Caco-2 (cell line): Measurements from ENCODE around the gene DYNC1LI1. TPM values are rescaled to one million over a fixed set of nuclear protein-coding genes. Genes with fewer than 3 reads are reported as not detected.
A peak's percentile ranks its signal among the peaks of the same experiment; 100 is the strongest.

Source experiments
- BruUV-seq: library from RNA; stranded (reverse); fragments of 400-500 nt; replicated peaks from 2 replicates; lab custom pipeline; 2021; lab: Mats Ljungman, UMichigan
- CTCF ChIA-PET: fragments of 300-600 bp; sonication (Branson Sonifier 250); formaldehyde crosslinking; loops from one replicate; lab custom pipeline; 2022; ENCODE audit warnings: antibody characterized with exemption; lab: Charles Lee
- POLR2A ChIA-PET: fragments of 300-600 bp; sonication (Branson Sonifier 250); formaldehyde crosslinking; loops from one replicate; lab custom pipeline; 2022; ENCODE audit warnings: antibody characterized with exemption; lab: Charles Lee
- DNase-seq, 2 experiments: peaks; one replicate each; pipeline versions ENCODE4 v3.0.0 to v3.0.0-alpha.2; 2020 to 2022
- H3K27me3 ChIP-seq: replicated peaks from 2 replicates; pipeline ENCODE4 v1.6.0; 2011; ENCODE audit warnings: low read length; ENCODE audit not compliant: control insufficient read depth, insufficient read depth
- H3K36me3 ChIP-seq: 2 replicates; pipeline ENCODE4 v1.5.1; 2011; ENCODE audit warnings: low read length; ENCODE audit not compliant: control insufficient read depth, insufficient read depth
- H3K4me1 ChIP-seq: fragments of 250-450 bp; sonication (Bioruptor Pico); 2 replicates; pipeline ENCODE4 v1.5.1; 2020; ENCODE audit warnings: mild to moderate bottlenecking
- H3K4me3 ChIP-seq: 2 replicates; pipeline ENCODE4 v1.5.1; 2011; ENCODE audit warnings: low read depth, mild to moderate bottlenecking, control low read depth, low read length
- H3K9me3 ChIP-seq: fragments of 250-450 bp; sonication (Bioruptor Pico); 2 replicates; pipeline ENCODE4 v1.5.1; 2020; ENCODE audit warnings: mild to moderate bottlenecking, moderate library complexity
- H3K27ac Mint-ChIP-seq: one replicate; pipeline ENCODE4 v1.8.0; 2022; ENCODE audit warnings: mixed read lengths; ENCODE audit not compliant: unreplicated experiment
- H3K27me3 Mint-ChIP-seq: one replicate; pipeline ENCODE4 v1.8.0; 2022; ENCODE audit warnings: mixed read lengths; ENCODE audit not compliant: insufficient read depth, unreplicated experiment
- H3K36me3 Mint-ChIP-seq: one replicate; pipeline ENCODE4 v1.8.0; 2022; ENCODE audit warnings: mild to moderate bottlenecking, mixed read lengths; ENCODE audit not compliant: insufficient read depth, unreplicated experiment
- H3K4me1 Mint-ChIP-seq: one replicate; pipeline ENCODE4 v1.8.0; 2022; ENCODE audit warnings: low read depth, mixed read lengths; ENCODE audit not compliant: unreplicated experiment
- H3K4me3 Mint-ChIP-seq: one replicate; pipeline ENCODE4 v1.8.0; 2022; ENCODE audit warnings: mild to moderate bottlenecking, moderate library complexity, mixed read lengths; ENCODE audit not compliant: unreplicated experiment
- H3K9me3 Mint-ChIP-seq: one replicate; pipeline ENCODE4 v1.8.0; 2022; ENCODE audit warnings: mixed read lengths; ENCODE audit not compliant: unreplicated experiment
- CTCF ChIP-seq, 2 experiments: fragments of 200-600 bp in 1 of 2; IDR thresholded peaks; 1 replicate in 1 of 2; 2 replicates in 1 of 2; pipeline versions ENCODE4 v1.5.1 to v1.8.0; 2011 to 2022; ENCODE audit warnings: antibody characterized with exemption in 1 of 2, control low read depth in 1 of 2, inconsistent platforms in 1 of 2, low read depth in 1 of 2, low read length in 1 of 2, mild to moderate bottlenecking in 1 of 2, moderate library complexity in 1 of 2; ENCODE audit not compliant: insufficient read depth in 1 of 2, severe bottlenecking in 1 of 2, unreplicated experiment in 1 of 2
- intact Hi-C: fragments of 100-400 bp; cut with micrococcal nuclease; formaldehyde crosslinking; loops from one replicate; pipeline ENCODE4 v1.10.0; 2022; ENCODE audit not compliant: unreplicated experiment
- total RNA-seq: library from RNA; stranded (reverse); gene quantifications from 2 replicates; pipeline ENCODE4 v1.2.3, GENCODE V29; 2022

Gene DYNC1LI1
- total RNA-seq, 1 experiment from 2014 or later = 35.4 TPM

DNA sequence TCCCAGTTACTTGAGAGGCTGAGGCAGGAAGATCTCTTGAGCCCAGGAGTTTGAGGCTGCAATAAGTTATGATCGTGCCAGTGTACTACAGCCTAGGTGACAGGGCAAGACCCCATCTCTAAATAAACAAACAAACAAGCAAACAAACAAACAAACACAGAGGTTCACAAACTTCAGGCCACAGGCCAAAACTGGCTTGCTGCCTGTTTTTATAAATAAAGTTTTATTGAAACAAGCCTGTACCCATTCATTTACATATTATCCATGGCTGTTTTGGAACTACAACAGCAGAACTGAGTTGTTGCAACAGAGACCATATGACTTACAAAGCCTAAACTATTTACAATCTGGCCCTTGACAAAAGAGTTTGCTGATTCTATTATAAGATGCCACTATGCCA lies 6.5 kb downstream of the DYNC1LI1 start:
- CTCF ChIA-PET = no interaction called here
- no peaks in the 10 kb centered on the region for H3K9me3 Mint-ChIP-seq
- no peak overlapping the region for H3K4me3 Mint-ChIP-seq
- H3K27me3 Mint-ChIP-seq = no peaks in the 10 kb centered on the region
- TF ChIP-seq CTCF (IDR thresholded peaks at IDR 0.05; ENCODE audit: insufficient read depth in 1 of 2, low read depth in 1 of 2, low read length in 1 of 2, severe bottlenecking in 1 of 2, unreplicated experiment in 1 of 2) = no peak
- no TSS peak for BruUV-seq
- no peaks in the 10 kb centered on the region; the same call in 1 of the 2 replicates for H3K4me1 ChIP-seq
- no peak for DNase-seq
- H3K4me1 Mint-ChIP-seq = no peaks in the 10 kb centered on the region
- intact Hi-C loops = no loop called here
- H3K36me3 Mint-ChIP-seq = no peaks in the 10 kb centered on the region
- H3K4me3 ChIP-seq = no peak overlapping the region
- POLR2A ChIA-PET = no interaction called here
- no peaks in the 10 kb centered on the region for H3K36me3 ChIP-seq
- H3K27me3 ChIP-seq = no peaks in the 10 kb centered on the region
- H3K27ac Mint-ChIP-seq = no peak overlapping the region
- no peaks in the 10 kb centered on the region for H3K9me3 ChIP-seq

GRCh38 chr3:32562640-32563039 lies 8.0 kb downstream of the DYNC1LI1 start:
- Mint-ChIP-seq H3K27ac (no peak overlapping the region), H3K4me3 (no peak overlapping the region), H3K4me1 (no peaks in the 10 kb centered on the region), H3K27me3 (no peaks in the 10 kb centered on the region), H3K9me3 (no peaks in the 10 kb centered on the region), H3K36me3 (no peaks in the 10 kb centered on the region)
- no peaks in the 10 kb centered on the region for H3K9me3 ChIP-seq
- ChIA-PET CTCF (no interaction called here), POLR2A (no interaction called here)
- no TSS peak for BruUV-seq
- H3K4me1 ChIP-seq = 0 out of 2 replicates have a peak, but pooled peaks cover 4% of the 10 kb centered on the region
- H3K36me3 ChIP-seq = no peaks in the 10 kb centered on the region
- TF ChIP-seq CTCF (IDR thresholded peaks at IDR 0.05; ENCODE audit: insufficient read depth in 1 of 2, low read depth in 1 of 2, low read length in 1 of 2, severe bottlenecking in 1 of 2, unreplicated experiment in 1 of 2) = no peak
- no peaks in the 10 kb centered on the region for H3K27me3 ChIP-seq
- intact Hi-C loops = no loop called here
- H3K4me3 ChIP-seq = no peak overlapping the region
- no peak for DNase-seq

DNA sequence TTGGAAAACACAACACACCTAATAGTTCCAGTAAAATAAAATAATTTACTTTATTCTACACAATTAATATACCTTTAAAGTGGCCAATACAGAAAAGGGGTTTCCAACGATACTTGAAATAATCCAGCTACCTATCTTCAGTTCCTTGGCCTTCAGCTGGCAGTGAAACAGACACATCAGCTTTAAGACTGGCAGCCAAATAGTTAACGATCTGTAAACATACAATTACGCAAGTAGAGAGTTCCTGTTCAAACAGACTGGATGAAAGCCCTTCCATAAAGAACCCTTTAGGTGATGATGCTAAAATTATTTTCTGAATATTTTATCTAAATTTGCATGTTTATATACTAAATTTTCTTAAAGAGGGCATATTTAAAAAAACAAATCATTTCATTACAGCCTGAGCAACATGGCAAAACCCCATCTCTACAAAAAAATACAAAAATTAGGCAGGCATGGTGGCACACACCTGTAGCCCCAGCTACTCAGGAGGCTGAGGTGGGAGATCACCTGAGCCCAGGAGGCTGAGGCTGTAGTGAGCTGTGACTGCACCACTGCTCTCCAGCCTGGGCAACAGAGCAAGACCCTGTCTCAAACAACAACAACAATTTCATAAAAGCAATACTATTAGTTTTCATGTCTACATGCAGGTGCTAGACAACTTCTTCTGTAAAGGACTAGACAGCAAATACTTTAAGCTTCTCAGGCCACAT lies 12.9 kb downstream of the DYNC1LI1 start:
- Mint-ChIP-seq H3K4me3 (no peak overlapping the region), H3K4me1 (peaks cover 10% of the 10 kb centered on the region), H3K9me3 (no peaks in the 10 kb centered on the region), H3K36me3 (no peaks in the 10 kb centered on the region), H3K27ac (no peak overlapping the region), H3K27me3 (no peaks in the 10 kb centered on the region)
- H3K27me3 ChIP-seq = no peaks in the 10 kb centered on the region
- no peaks in the 10 kb centered on the region for H3K9me3 ChIP-seq
- H3K36me3 ChIP-seq = no peaks in the 10 kb centered on the region
- CTCF ChIA-PET = interaction anchor here (0.6 kb wide), 1 partner anchor 500 kb away, joined by 4 read pairs; no protein-coding TSS in a partner anchor
- no peak for TF ChIP-seq CTCF (IDR thresholded peaks at IDR 0.05; ENCODE audit: insufficient read depth in 1 of 2, low read depth in 1 of 2, low read length in 1 of 2, severe bottlenecking in 1 of 2, unreplicated experiment in 1 of 2)
- BruUV-seq = no TSS peak
- DNase-seq = peak in 1 of 2 experiments; percentile 12
- POLR2A ChIA-PET = no interaction called here
- intact Hi-C loops = no loop called here
- no peak overlapping the region for H3K4me3 ChIP-seq
- H3K4me1 ChIP-seq = 0 out of 2 replicates have a peak, but pooled peaks cover 13% of the 10 kb centered on the region
